ENCODE measurements around the gene KBTBD7. TPM values are rescaled to one million over a fixed set of nuclear protein-coding genes. Genes with fewer than 3 reads are reported as not detected.

Gene KBTBD7
- total and polyA plus RNA-seq, 2 of the 8 experiments (the other 6 are each of a cell fraction or from before 2014, with no cell fraction given), result 10.2 to 17.4 TPM

- TF ChIP-seq POLR2A (IDR thresholded peaks at IDR 0.05; ENCODE audit: control extremely low read depth in 1 of 2, low read depth in 2 of 2, low read length in 2 of 2) (no peak), PHF8 (conservative IDR thresholded peaks at IDR 0.05; ENCODE audit: low read depth, low read length) (no peak), BACH1 (IDR thresholded peaks at IDR 0.05; ENCODE audit: low read length) (no peak), TAF7 (optimal IDR thresholded peaks at IDR 0.05; ENCODE audit: borderline replicate concordance, low read depth, low read length) (no peak), SP2 (IDR thresholded peaks at IDR 0.05; ENCODE audit: low read length) (no peak), TBP (IDR thresholded peaks at IDR 0.05; ENCODE audit: low read depth, low read length) (no peak), RAD21 (IDR thresholded peaks at IDR 0.05 in 1 of 2, conservative IDR thresholded peaks at IDR 0.05 in 1 of 2; ENCODE audit: low read depth in 2 of 2, low read length in 2 of 2) (no peak), CHD7 (IDR thresholded peaks at IDR 0.05; ENCODE audit: insufficient replicate concordance, low read length) (no peak)
These were observed 5.2 kb upstream of the KBTBD7 start (continued) for GRCh38 chr13:41199526-41199925.
